ENCODE measurements around the gene ZNF804B. TPM values are rescaled to one million over a fixed set of nuclear protein-coding genes. Genes with fewer than 3 reads are reported as not detected.

ZNF804B gene
- total and polyA plus RNA-seq, 12 donors = 0.04 to 0.09 (median 0.08) TPM; not detected in 7

- Histone ChIP-seq H3K9me3 (replicated peaks in 1 of 3) (no peaks in the 10 kb centered on the region), H3K36me3 (replicated peaks in 1 of 2) (no peaks in the 10 kb centered on the region), H3K27me3 (no peaks in the 10 kb centered on the region), H3K27ac (no peak overlapping the region), H3K4me3 (no peak overlapping the region), H3K4me1 (replicated peaks in 1 of 2) (no peaks in the 10 kb centered on the region)
- intact Hi-C loops (cut with DNase I) = no loop called here
- TF ChIP-seq POLR2A (IDR thresholded peaks at IDR 0.05) (no peak), CTCF (IDR thresholded peaks at IDR 0.05) (no peak)
- no peak for DNase-seq
Measured at GRCh38 chr7:89072081-89072480, 312.6 kb downstream of the ZNF804B start.

- DNase-seq = no peak
- no peak overlapping the region for H3K27ac ChIP-seq
- intact Hi-C loops (cut with DNase I) = no loop called here
- 75 to 81% (median 77%) methylated on average over 2 of the region's 2 CpGs for WGBS, 4 donors
- no peak for TF ChIP-seq POLR2A (IDR thresholded peaks at IDR 0.05)
- no peaks in the 10 kb centered on the region for H3K9me3 ChIP-seq (replicated peaks in 1 of 3)
- no peak overlapping the region for H3K4me3 ChIP-seq
- H3K36me3 ChIP-seq (replicated peaks in 1 of 2) = no peaks in the 10 kb centered on the region
- H3K4me1 ChIP-seq (replicated peaks in 1 of 2) = no peaks in the 10 kb centered on the region
- H3K27me3 ChIP-seq = no peaks in the 10 kb centered on the region
Measured at GRCh38 chr7:89073776-89074175, 314.3 kb downstream of the ZNF804B start.

- H3K27ac ChIP-seq = no peak overlapping the region
- no peaks in the 10 kb centered on the region for H3K27me3 ChIP-seq
- no peak overlapping the region for H3K4me3 ChIP-seq
- H3K4me1 ChIP-seq (replicated peaks in 1 of 2) = no peaks in the 10 kb centered on the region
- no peak for TF ChIP-seq CTCF (IDR thresholded peaks at IDR 0.05)
- TF ChIP-seq POLR2A (IDR thresholded peaks at IDR 0.05) = no peak
- no peaks in the 10 kb centered on the region for H3K36me3 ChIP-seq (replicated peaks in 1 of 2)
- intact Hi-C loops (cut with DNase I) = no loop called here
- no peaks in the 10 kb centered on the region for H3K9me3 ChIP-seq (replicated peaks in 1 of 3)
- DNase-seq = no peak
- WGBS, 4 donors = 80 to 90% (median 83%) methylated on average over 3 of the region's 3 CpGs
Measured at GRCh38 chr7:89077992-89078391, 318.5 kb downstream of the ZNF804B start.

- no peak for DNase-seq
Measured at GRCh38 chr7:89085580-89085979, 326.1 kb downstream of the ZNF804B start.

More at GRCh38 chr7:89085580-89085979, 326.1 kb downstream of the ZNF804B start:
- intact Hi-C loops (cut with DNase I) = no loop called here
- Histone ChIP-seq H3K4me3 (no peak overlapping the region), H3K27ac (no peak overlapping the region), H3K9me3 (replicated peaks in 1 of 3) (no peaks in the 10 kb centered on the region), H3K4me1 (replicated peaks in 1 of 2) (no peaks in the 10 kb centered on the region), H3K27me3 (no peaks in the 10 kb centered on the region), H3K36me3 (replicated peaks in 1 of 2) (no peaks in the 10 kb centered on the region)
- no peak for TF ChIP-seq CTCF (IDR thresholded peaks at IDR 0.05)
- TF ChIP-seq POLR2A (IDR thresholded peaks at IDR 0.05) = no peak
- WGBS, 4 donors = 72 to 86% (median 78%) methylated on average over 2 of the region's 2 CpGs

All from adrenal gland (tissue), 12 donors.